Vagina (tissue), 2 donors: ENCODE results near the gene HEYL.

ENCODE experiments used
- CTCF ChIP-seq, 3 experiments: fragments of 450-650 bp in 2 of 3; fragments of 200-600 bp in 1 of 3; sonication (generic) in 1 of 3; IDR thresholded peaks; one replicate each; pipeline ENCODE4 v1.5.1; 2017 to 2019; ENCODE audit warnings: antibody characterized with exemption in 3 of 3, mild to moderate bottlenecking in 2 of 3, moderate library complexity in 2 of 3
- POLR2A ChIP-seq, 2 donors: fragments of 450-650 bp; IDR thresholded peaks; one replicate each; pipeline ENCODE4 v1.6.1; 2017; ENCODE audit warnings: antibody characterized with exemption in 2 of 2, mild to moderate bottlenecking in 2 of 2, moderate library complexity in 2 of 2

GRCh38 chr1:39676948-39677548, 37.6 kb upstream of the HEYL start:
- no peak for TF ChIP-seq CTCF (IDR thresholded peaks at IDR 0.05)
- TF ChIP-seq POLR2A (IDR thresholded peaks at IDR 0.05), result no peak
